Mesendoderm (in vitro differentiated cells): ENCODE results near the gene KDELR1.
"Not testable (repeated sequence)": the region's sequence is repeated elsewhere in the genome, so short reads cannot be mapped to it uniquely, and the experiment has no call there.

Experiments used
- DNase-seq: peaks from one replicate; pipeline ENCODE4 v3.0.0; 2013
- H2AK5ac ChIP-seq: 2 replicates; pipeline ENCODE4 v1.6.1; 2013; ENCODE audit warnings: low read length, inconsistent platforms
- H2BK120ac ChIP-seq: 2 replicates; pipeline ENCODE4 v1.6.1; 2013; ENCODE audit warnings: low read depth, mild to moderate bottlenecking, low read length, moderate library complexity, mixed read lengths
- H2BK15ac ChIP-seq: replicated peaks from 2 replicates; pipeline ENCODE4 v1.6.1; 2013; ENCODE audit warnings: low read depth, mild to moderate bottlenecking, moderate library complexity
- H2BK5ac ChIP-seq: 2 replicates; pipeline ENCODE4 v1.6.1; 2013; ENCODE audit warnings: low read length, inconsistent platforms
- H3K18ac ChIP-seq: 2 replicates; pipeline ENCODE4 v1.6.1; 2013; ENCODE audit warnings: mild to moderate bottlenecking, low read length, mixed read lengths
- H3K23ac ChIP-seq: one replicate; pipeline ENCODE4 v1.6.1; 2013; ENCODE audit warnings: low read length
- H3K27ac ChIP-seq: 2 replicates; pipeline ENCODE4 v1.5.1; 2013; ENCODE audit warnings: low read depth, mild to moderate bottlenecking, inconsistent platforms, low read length, moderate library complexity
- H3K27me3 ChIP-seq: 2 replicates; pipeline ENCODE4 v1.6.1; 2013; ENCODE audit warnings: low read length, control low read depth, mild to moderate bottlenecking, inconsistent platforms; ENCODE audit not compliant: insufficient read depth, poor library complexity
- H3K36me3 ChIP-seq: 2 replicates; pipeline ENCODE4 v1.6.1; 2013; ENCODE audit warnings: low read length, inconsistent platforms; ENCODE audit not compliant: control insufficient read depth, insufficient read depth
- H3K4ac ChIP-seq: one replicate; pipeline ENCODE4 v1.6.1; 2013; ENCODE audit warnings: low read depth, mild to moderate bottlenecking, low read length, moderate library complexity
- H3K4me1 ChIP-seq: 2 replicates; pipeline ENCODE4 v1.6.1; 2013; ENCODE audit warnings: low read depth, low read length, inconsistent platforms; ENCODE audit not compliant: control insufficient read depth
- H3K4me2 ChIP-seq: 2 replicates; pipeline ENCODE4 v1.6.1; 2013; ENCODE audit warnings: low read length
- H3K4me3 ChIP-seq: 2 replicates; pipeline ENCODE4 v1.5.1; 2013; ENCODE audit warnings: mild to moderate bottlenecking, low read length
- H3K56ac ChIP-seq: one replicate; pipeline ENCODE4 v1.6.1; 2013; ENCODE audit warnings: low read length
- H3K79me1 ChIP-seq: 2 replicates; pipeline ENCODE4 v1.6.1; 2013; ENCODE audit warnings: low read length, inconsistent platforms
- H3K79me2 ChIP-seq: 2 replicates; pipeline ENCODE4 v1.6.1; 2013; ENCODE audit warnings: mild to moderate bottlenecking, low read length; ENCODE audit not compliant: control insufficient read depth, insufficient read depth
- H3K9ac ChIP-seq: 2 replicates; pipeline ENCODE4 v1.6.1; 2013; ENCODE audit warnings: low read length, inconsistent platforms
- H4K5ac ChIP-seq: one replicate; pipeline ENCODE4 v1.6.1; 2013; ENCODE audit warnings: low read length
- H4K8ac ChIP-seq: one replicate; pipeline ENCODE4 v1.6.1; 2013; ENCODE audit warnings: low read depth, mild to moderate bottlenecking, control low read depth, low read length, moderate library complexity
- WGBS: extraction: QIAGEN DNeasy Blood & Tissue Kit; methylation state at CpG from one replicate; pipeline ENCODE4 v1.1.7; 2013; ENCODE audit warnings: low lambda C conversion rate, missing lambda C conversion rate; ENCODE audit not compliant: insufficient coverage; ENCODE audit errors: extremely low coverage; 5-methylcytosine and 5-hydroxymethylcytosine counted together

KDELR1 gene

DNA sequence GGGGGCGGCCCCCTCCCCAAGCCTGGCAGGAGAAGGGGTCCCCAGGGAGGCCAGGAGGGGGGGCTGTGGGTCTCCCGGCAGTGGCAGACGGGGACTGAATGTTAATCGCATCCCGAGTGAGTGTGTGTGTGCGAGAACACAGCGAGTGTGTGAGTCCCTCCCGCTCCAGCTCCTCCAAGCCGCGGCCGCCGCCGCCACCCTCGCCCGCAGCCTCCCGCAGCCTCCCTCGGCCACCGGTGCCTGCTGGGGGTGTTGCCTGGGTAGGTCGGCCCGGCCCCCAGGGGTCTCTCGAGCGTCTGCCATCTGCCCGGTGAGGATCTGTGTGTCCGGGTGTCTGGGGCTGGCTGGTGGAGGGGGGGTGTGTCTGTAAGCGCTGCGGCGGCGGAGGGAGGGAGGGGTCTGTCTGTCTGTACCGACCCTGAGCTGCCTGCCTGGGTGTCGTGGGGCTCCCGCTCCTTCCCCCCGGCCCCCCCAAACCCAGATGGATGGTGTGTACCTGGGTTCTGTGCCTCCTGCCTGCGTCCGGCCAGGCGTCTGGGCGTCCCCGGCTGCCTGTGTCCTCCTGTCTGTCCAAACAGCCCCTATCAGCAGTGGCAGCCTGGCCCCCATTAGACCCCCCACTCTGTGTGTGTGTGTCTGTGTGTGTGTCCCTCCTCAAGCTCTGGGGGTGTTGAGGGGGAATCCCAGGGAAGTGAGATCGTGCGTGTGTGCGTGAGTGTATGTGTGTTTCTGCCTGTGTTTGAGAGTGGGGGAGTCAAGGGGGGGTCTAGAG lies 2.4 kb upstream of the KDELR1 start, which contains the start of gene GRIN2D:
Gene GRIN2D (plus strand): TSS at position 110 of the 772 bp plus-strand sequence. CDS start 4,725 bp downstream, outside the sequence.
- peak; percentile 78 for DNase-seq
- no peak within 1 kb of the TSS for H2BK5ac ChIP-seq
- H2BK15ac ChIP-seq, result no peak within 1 kb of the TSS
- peaks cover 4% of the 10 kb centered on the region for H3K4me1 ChIP-seq
- H3K36me3 ChIP-seq, result peaks cover 3% of the 10 kb centered on the region
- H4K8ac ChIP-seq, result no peak within 1 kb of the TSS
- no peak within 1 kb of the TSS for H2BK120ac ChIP-seq
- no CpG with 5 or more reads among the region's 40 CpGs for WGBS
- H3K4me2 ChIP-seq, result peak within 1 kb of the TSS; percentile 45
- peaks cover 11% of the 10 kb centered on the region for H3K79me2 ChIP-seq
- no peak within 1 kb of the TSS for H3K27ac ChIP-seq
- H3K18ac ChIP-seq, result no peak within 1 kb of the TSS
- peak within 1 kb of the TSS; percentile 66 for H3K9ac ChIP-seq
- no peak within 1 kb of the TSS for H3K4me3 ChIP-seq
- H3K27me3 ChIP-seq, result peaks cover 15% of the 10 kb centered on the region
- H3K56ac ChIP-seq, result peak within 1 kb of the TSS; percentile 87
- H4K5ac ChIP-seq, result no peak within 1 kb of the TSS
- peaks cover 5% of the 10 kb centered on the region for H3K79me1 ChIP-seq
- H2AK5ac ChIP-seq, result no peak within 1 kb of the TSS
- H3K23ac ChIP-seq, result peak within 1 kb of the TSS; percentile 57
- H3K4ac ChIP-seq, result no peak within 1 kb of the TSS

DNA sequence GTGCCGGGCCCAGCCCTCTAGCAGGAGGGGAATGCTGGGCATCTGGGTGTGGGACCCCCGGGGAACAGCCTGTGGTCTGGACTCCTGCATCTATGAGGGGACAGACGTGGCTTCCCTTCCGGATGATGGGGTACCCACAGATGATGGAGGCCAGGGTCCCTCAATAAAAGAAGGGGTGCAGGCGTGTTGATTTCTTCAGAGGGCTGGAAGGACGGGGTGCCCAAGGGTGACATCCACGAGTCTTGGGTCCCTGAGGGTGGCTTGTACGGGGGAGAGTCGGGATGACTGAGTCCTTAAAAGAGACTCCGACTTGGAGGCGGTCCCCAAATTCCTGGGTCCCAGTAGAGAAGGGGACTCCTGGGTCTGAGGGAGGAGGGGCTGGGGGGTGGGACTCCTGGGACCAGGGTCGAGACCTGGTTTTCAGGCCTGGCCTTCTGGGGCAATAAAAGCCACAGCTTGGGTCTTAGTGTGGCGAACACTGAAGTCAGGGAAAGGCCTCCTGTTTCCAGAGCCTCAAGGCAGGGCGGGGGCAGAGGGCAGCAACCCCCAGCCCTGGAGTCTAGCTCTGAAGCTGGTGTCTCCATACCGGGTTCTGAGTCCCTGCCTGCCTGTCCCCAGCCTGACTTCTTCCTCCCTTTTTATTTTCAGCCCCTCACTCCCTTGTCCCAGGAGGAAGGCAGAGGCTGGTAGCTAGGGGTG lies 1.7 kb upstream of the KDELR1 start:
- H3K18ac ChIP-seq, result no peak overlapping the region
- no peak overlapping the region for H4K8ac ChIP-seq
- DNase-seq, result no peak
- no peak overlapping the region for H2BK120ac ChIP-seq
- H2BK5ac ChIP-seq, result no peak overlapping the region
- H3K4me1 ChIP-seq, result peaks cover 4% of the 10 kb centered on the region
- H2BK15ac ChIP-seq, result no peak overlapping the region
- no peak overlapping the region for H3K4me3 ChIP-seq
- H3K4me2 ChIP-seq, result peak overlapping the region; percentile 45
- H4K5ac ChIP-seq, result no peak overlapping the region
- peaks cover 15% of the 10 kb centered on the region for H3K27me3 ChIP-seq
- peak overlapping the region; percentile 87 for H3K56ac ChIP-seq
- peaks cover 5% of the 10 kb centered on the region for H3K36me3 ChIP-seq
- peaks cover 6% of the 10 kb centered on the region for H3K79me1 ChIP-seq
- peaks cover 11% of the 10 kb centered on the region for H3K79me2 ChIP-seq
- no CpG with 5 or more reads among the region's 15 CpGs for WGBS
- peak overlapping the region; percentile 66 for H3K9ac ChIP-seq
- H2AK5ac ChIP-seq, result no peak overlapping the region
- H3K4ac ChIP-seq, result no peak overlapping the region
- no peak overlapping the region for H3K23ac ChIP-seq
- H3K27ac ChIP-seq, result no peak overlapping the region

DNA sequence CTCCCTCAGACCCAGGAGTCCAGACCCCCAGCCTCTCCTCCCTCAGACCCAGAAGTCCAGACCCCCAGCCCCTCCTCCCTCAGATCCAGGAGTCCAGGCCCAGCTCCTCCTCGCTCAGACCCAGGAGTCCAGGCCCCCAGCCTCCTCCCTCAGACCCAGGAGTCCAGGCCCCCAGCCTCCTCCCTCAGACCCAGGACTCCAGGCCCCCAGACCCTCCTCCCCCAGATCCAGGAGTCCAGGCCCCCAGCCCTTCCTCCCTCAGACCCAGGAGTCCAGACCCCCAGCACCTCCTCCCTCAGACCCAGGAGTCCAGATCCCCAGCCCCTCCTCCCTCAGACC lies 624 bp upstream of the KDELR1 start:
- H3K56ac ChIP-seq, H3K79me1 ChIP-seq, H3K18ac ChIP-seq, H3K36me3 ChIP-seq, H2AK5ac ChIP-seq, H3K27ac ChIP-seq, DNase-seq, H3K4ac ChIP-seq, H3K23ac ChIP-seq, H3K4me1 ChIP-seq, H3K4me2 ChIP-seq, H4K5ac ChIP-seq, H3K9ac ChIP-seq, H4K8ac ChIP-seq, H2BK15ac ChIP-seq, H2BK5ac ChIP-seq, H3K4me3 ChIP-seq, H2BK120ac ChIP-seq: not testable (repeated sequence)
- H3K27me3 ChIP-seq, result peaks cover 15% of the 10 kb centered on the region
- peaks cover 11% of the 10 kb centered on the region for H3K79me2 ChIP-seq
- WGBS, result no CpG with 5 or more reads among the region's 1 CpG

DNA sequence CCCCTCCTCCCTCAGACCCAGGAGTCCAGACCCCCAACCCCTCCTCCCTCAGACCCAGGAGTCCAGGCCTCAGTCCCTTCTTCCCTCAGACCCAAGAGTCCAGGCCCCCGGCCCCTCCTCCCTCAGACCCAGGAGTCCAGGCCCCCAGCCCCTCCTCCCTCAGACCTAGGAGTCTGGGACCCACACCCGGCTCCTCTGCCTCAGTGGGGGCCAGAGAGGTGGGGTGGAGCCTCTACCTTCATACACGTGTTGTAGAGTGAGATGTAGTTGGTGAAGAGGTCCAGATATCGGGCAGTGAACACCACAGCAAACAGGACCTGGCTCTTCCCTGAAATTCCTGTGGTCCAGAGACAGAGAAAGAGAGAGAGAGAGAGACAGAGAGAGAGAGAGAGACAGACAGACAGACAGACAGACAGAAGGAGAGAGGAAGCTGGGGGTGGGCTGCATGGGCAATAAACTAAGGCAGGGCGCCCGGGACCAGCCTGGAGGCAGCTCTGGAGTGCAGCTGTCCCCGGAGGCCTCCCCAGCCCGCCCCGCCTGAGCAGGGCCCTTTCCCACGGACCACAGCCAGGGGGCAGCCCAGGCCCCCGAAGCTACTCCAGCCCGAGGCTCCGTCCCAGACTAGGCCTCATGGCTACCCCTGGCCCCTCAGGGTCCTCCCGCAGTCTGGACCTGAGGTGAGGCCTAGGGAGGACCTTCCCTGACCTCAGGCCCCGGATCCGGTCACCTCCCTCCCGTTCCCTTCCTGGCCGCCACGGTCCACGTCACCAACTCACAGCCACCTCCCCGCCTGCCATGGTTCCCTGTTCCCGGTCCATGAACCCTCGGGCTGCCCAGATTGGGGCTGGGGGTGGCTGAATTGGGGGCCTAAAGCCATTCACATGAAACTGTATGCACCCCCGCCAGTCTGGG lies 907 bp downstream of the KDELR1 start:
- Histone ChIP-seq H3K4me2 (peak overlapping the region; percentile 76), H3K9ac (peak overlapping the region; percentile 99), H3K27ac (peak overlapping the region; percentile 42), H2BK5ac (peak overlapping the region; percentile 62), H4K5ac (no peak overlapping the region), H2BK120ac (peak overlapping the region; percentile 17), H3K4me3 (peak overlapping the region; percentile 53), H2AK5ac (no peak overlapping the region), H2BK15ac (no peak overlapping the region), H3K79me2 (peaks cover 11% of the 10 kb centered on the region), H3K18ac (peak overlapping the region; percentile 88), H3K27me3 (peaks cover 8% of the 10 kb centered on the region), H3K23ac (peak overlapping the region; percentile 97), H3K56ac (peak overlapping the region; percentile 100), H3K79me1 (peaks cover 8% of the 10 kb centered on the region), H3K4ac (peak overlapping the region; percentile 85), H3K36me3 (peaks cover 14% of the 10 kb centered on the region), H4K8ac (peak overlapping the region; percentile 1), H3K4me1 (peaks cover under 1% of the 10 kb centered on the region)
- no CpG with 5 or more reads among the region's 24 CpGs for WGBS
- DNase-seq, result peak; percentile 83

DNA sequence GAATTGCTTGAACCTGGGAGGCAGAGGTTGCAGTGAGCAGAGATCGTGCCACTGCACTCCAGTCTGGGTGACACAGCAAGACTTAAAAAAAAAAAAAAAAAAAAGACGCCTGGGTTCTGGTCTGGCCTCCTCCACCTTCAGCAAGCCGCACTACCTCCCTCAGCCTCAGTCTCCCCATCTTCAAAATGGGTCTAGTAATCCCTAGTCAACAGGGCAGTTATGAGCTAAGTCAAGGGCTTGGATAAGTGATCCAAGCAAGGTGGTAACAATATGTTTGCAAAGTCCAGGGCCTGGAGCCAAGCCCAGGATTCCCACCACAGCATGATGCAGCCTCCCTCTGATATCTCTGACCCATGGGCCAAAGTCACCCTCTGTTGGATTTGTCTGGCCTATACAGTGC lies 4.4 kb downstream of the KDELR1 start:
- H3K27me3 ChIP-seq, result no peaks in the 10 kb centered on the region
- H3K9ac ChIP-seq, result no peak overlapping the region
- peaks cover 28% of the 10 kb centered on the region for H3K36me3 ChIP-seq
- no peak overlapping the region for H2BK120ac ChIP-seq
- WGBS, result no CpG with 5 or more reads among the region's 3 CpGs
- DNase-seq, result no peak
- no peak overlapping the region for H2AK5ac ChIP-seq
- H3K56ac ChIP-seq, result no peak overlapping the region
- H2BK5ac ChIP-seq, result no peak overlapping the region
- no peak overlapping the region for H2BK15ac ChIP-seq
- no peak overlapping the region for H3K4me2 ChIP-seq
- H3K18ac ChIP-seq, result no peak overlapping the region
- H3K79me2 ChIP-seq, result peaks cover 11% of the 10 kb centered on the region
- no peak overlapping the region for H3K23ac ChIP-seq
- H4K5ac ChIP-seq, result no peak overlapping the region
- H3K4ac ChIP-seq, result no peak overlapping the region
- no peaks in the 10 kb centered on the region for H3K4me1 ChIP-seq
- no peak overlapping the region for H3K27ac ChIP-seq
- no peak overlapping the region for H4K8ac ChIP-seq
- H3K4me3 ChIP-seq, result no peak overlapping the region
- peaks cover 8% of the 10 kb centered on the region for H3K79me1 ChIP-seq
